Measurements from ENCODE around the gene CYB5RL.

DNA sequence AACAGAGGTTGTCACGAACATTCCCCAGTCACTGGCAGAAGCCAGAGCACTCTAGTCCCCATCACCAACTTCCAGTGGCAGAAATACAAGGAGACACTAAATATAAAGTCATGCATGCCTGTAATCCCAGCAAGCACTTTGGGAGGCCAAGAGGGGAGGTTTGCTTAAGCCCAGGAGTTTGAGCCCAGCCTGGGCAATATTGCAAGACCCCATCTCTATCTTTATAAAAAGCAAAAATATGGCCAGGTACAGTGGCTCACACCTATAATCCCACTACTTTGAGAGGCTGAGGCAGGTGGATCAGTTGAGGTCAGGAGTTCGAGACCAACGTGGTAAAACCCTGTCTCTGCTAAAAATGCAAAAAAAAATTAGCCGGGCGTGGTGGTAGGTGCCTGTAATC lies 6.4 kb downstream of the CYB5RL start:
- TF ChIP-seq CTCF (IDR thresholded peaks at IDR 0.05), result no peak
- TF ChIP-seq POLR2A (IDR thresholded peaks at IDR 0.05), result no peak
- TF ChIP-seq EP300 (IDR thresholded peaks at IDR 0.05), result no peak
